Choroid plexus epithelial cell (primary cell): ENCODE data around the gene ITGA2B.
A peak's percentile ranks its signal among the peaks of the same experiment; 100 is the strongest.

Experiments
- DNase-seq: peaks from one replicate; pipeline ENCODE4 v3.0.0-alpha.2; 2010; ENCODE audit warnings: low read depth
- H3K4me3 ChIP-seq: 2 replicates; pipeline ENCODE4 v1.5.1; 2011; ENCODE audit warnings: low read depth, mild to moderate bottlenecking, control low read depth, low read length, moderate library complexity
- CTCF ChIP-seq: conservative IDR thresholded peaks from 2 replicates; pipeline ENCODE4 v1.5.1; 2011; ENCODE audit warnings: low read depth, mild to moderate bottlenecking, control low read depth, inconsistent platforms, low read length, moderate library complexity

ITGA2B gene

DNA sequence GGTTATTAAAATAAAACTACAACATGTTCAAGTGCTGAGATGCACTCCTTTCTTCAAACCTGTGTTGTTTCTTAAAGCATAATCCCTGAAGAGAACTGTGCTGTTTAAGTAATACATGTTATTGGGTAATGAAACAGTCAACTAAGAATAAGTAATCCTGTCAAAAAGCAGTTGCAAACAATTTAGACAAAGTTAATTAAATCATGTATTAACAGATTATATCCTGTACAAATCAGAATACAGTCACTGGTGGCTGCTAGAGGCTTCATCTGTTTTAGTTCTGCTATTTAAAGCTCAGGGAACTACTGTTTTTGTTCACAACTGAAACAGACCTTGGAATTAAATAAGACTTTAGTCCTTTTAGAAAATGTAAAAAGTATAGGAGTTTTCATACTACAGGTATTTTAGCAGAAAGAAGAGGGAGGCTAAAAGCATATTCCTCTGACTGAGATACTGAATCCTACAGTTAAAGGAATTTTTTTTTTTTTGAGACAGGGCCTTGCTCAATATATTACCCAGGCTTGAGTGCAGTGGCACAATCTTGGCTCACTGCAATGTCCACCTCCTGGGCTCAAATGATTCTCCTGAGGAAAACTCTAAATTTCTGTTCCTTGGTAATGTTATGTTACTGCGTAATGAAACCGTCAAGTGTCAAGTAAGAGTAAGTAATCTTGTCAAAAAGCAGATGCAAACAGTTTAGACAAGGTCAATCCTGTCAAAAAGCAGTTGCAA lies 27.3 kb upstream of the ITGA2B start:
- H3K4me3 ChIP-seq: no peak overlapping the region
- no peak for DNase-seq
- no peak for TF ChIP-seq CTCF

- DNase-seq: no peak
- TF ChIP-seq CTCF: no peak
- no peak overlapping the region for H3K4me3 ChIP-seq
Measured at GRCh38 chr17:44414394-44415155, 25.1 kb upstream of the ITGA2B start.

DNA sequence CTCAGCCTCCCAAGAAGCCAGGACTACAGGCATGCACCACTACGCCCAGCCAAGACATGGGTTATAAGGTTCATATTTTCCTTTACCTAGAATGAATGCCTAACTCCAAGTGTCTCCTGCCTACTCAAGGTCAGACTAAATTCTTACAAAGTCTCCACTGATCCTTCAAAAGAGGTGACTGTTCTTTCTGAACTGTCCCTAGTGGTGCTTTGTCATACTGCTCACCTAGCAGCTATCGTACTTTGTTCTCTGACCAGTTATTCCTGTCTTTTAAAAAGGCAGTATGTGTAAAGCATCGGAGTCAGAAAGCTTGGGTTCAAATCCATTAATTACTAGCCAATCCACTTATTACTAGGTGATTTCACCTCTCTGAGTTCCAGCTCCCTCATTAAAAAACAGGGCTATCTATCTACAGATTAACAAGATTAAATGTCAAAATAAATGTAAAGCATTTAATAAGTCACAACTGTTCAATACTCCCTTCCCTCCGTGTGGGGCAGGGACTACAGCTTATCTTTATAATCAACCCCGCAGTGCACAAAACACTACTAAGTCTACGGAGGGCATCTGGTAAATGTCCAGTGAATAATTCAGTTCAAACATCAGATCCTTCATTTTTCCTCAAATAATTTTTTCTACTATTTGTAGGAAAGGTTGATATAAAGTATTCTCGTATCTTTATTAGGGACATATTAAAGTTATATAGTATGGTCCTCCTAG lies 20.0 kb upstream of the ITGA2B start:
- DNase-seq: no peak
- TF ChIP-seq CTCF: no peak
- H3K4me3 ChIP-seq: no peak overlapping the region

DNA sequence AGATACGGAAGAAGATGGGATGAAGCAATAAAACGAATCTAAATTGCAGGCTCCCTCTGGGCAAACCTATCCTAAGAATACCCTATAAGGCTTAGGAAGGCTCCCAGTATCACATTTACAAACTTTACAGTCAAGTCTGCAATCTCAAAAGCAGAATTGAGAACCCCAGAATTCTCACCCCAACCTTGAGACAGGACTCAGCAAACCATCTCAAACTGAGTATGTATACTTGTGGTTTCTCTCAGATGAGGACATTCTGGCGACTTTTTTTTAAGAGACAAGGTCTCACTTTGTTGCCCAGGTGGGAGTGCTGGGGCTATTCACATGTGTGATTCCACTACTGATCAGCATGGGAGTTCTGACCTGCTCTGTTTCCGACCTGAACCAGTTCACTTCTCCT lies 19.3 kb upstream of the ITGA2B start:
- TF ChIP-seq CTCF: no peak
- no peak overlapping the region for H3K4me3 ChIP-seq
- DNase-seq: no peak

- no peak overlapping the region for H3K4me3 ChIP-seq
- no peak for TF ChIP-seq CTCF
- DNase-seq: no peak
Measured at GRCh38 chr17:44402564-44403172, 13.2 kb upstream of the ITGA2B start.

GRCh38 chr17:44400226-44400847 lies 10.9 kb upstream of the ITGA2B start:
- DNase-seq: peak; percentile 68
- H3K4me3 ChIP-seq: no peak overlapping the region
- TF ChIP-seq CTCF: peak; percentile 72
